Smooth muscle cell (in vitro differentiated cells): Measurements from ENCODE around the gene PPP2R2C. TPM values are rescaled to one million over a fixed set of nuclear protein-coding genes. Genes with fewer than 3 reads are reported as not detected.

ENCODE experiments used
- DNase-seq: peaks from one replicate; lab custom pipeline; 2025; ENCODE audit not compliant: unreplicated experiment; lab: John Stamatoyannopoulos, UW
- H2AFZ ChIP-seq: fragments of 200-600 bp; sonication (generic); 2 replicates; pipeline ENCODE4 v1.6.0; 2016; ENCODE audit warnings: antibody characterized with exemption, low read depth, mild to moderate bottlenecking
- H3F3A ChIP-seq: fragments of 200-600 bp; sonication (generic); 2 replicates; pipeline ENCODE4 v1.6.0; 2017; ENCODE audit warnings: antibody characterized with exemption, low read depth
- H3K27ac ChIP-seq: fragments of 200-600 bp; sonication (generic); 2 replicates; pipeline ENCODE4 v1.5.1; 2016; ENCODE audit warnings: low read depth, mild to moderate bottlenecking
- H3K27me3 ChIP-seq: fragments of 200-600 bp; sonication (generic); 2 replicates; pipeline ENCODE4 v1.6.1; 2016; ENCODE audit warnings: low read depth, mild to moderate bottlenecking
- H3K36me3 ChIP-seq: fragments of 200-600 bp; sonication (generic); 2 replicates; pipeline ENCODE4 v1.5.1; 2016; ENCODE audit warnings: low read depth
- H3K4me1 ChIP-seq: fragments of 200-600 bp; sonication (generic); 2 replicates; pipeline ENCODE4 v1.5.1; 2016; ENCODE audit warnings: low read depth
- H3K4me2 ChIP-seq: fragments of 200-600 bp; sonication (generic); 2 replicates; pipeline ENCODE4 v1.6.0; 2016; ENCODE audit warnings: mild to moderate bottlenecking
- H3K4me3 ChIP-seq: fragments of 200-600 bp; sonication (generic); 2 replicates; pipeline ENCODE4 v1.5.1; 2016; ENCODE audit warnings: mild to moderate bottlenecking
- H3K79me2 ChIP-seq: fragments of 200-600 bp; sonication (generic); 2 replicates; pipeline ENCODE4 v1.6.0; 2016; ENCODE audit warnings: low read depth, mild to moderate bottlenecking
- H3K9ac ChIP-seq: fragments of 200-600 bp; sonication (generic); 2 replicates; pipeline ENCODE4 v1.6.0; 2016; ENCODE audit warnings: low read depth
- H3K9me3 ChIP-seq: fragments of 200-600 bp; sonication (generic); replicated peaks from 2 replicates; pipeline ENCODE4 v1.5.1; 2016; ENCODE audit warnings: low read depth
- H4K20me1 ChIP-seq: fragments of 200-600 bp; sonication (generic); 2 replicates; pipeline ENCODE4 v1.6.0; 2016; ENCODE audit warnings: low read depth
- CTCF ChIP-seq: fragments of 200-600 bp; sonication (generic); IDR thresholded peaks from 2 replicates; pipeline ENCODE4 v1.5.1; 2017; ENCODE audit warnings: borderline replicate concordance, mild to moderate bottlenecking, antibody characterized with exemption; ENCODE audit not compliant: insufficient read depth, poor library complexity, severe bottlenecking
- WGBS: methylation state at CpG from one replicate; pipeline ENCODE4 v1.1.7; 2016; ENCODE audit warnings: low lambda C conversion rate; 5-methylcytosine and 5-hydroxymethylcytosine counted together
- polyA plus RNA-seq: library from polyadenylated mRNA; unstranded; fragments of >200 nt; fragmentation: Nextera tagmentation; extraction: Ambion mirVana; gene quantifications from 2 replicates; pipeline ENCODE4 v1.2.1, GENCODE V29; 2016
- total RNA-seq: library from RNA; depleted of rRNA; stranded (reverse); fragments of >200 nt; gene quantifications from 2 replicates; pipeline ENCODE4 v1.2.3, GENCODE V29; 2014

PPP2R2C gene
- total and polyA plus RNA-seq, 2 experiments from 2014 or later = 0.54 to 1.8 TPM

GRCh38 chr4:6493658-6494304 lies 21.4 kb upstream of the PPP2R2C start:
- Histone ChIP-seq H2AFZ (no peak overlapping the region), H3K79me2 (no peaks in the 10 kb centered on the region), H4K20me1 (no peaks in the 10 kb centered on the region), H3K27me3 (no peaks in the 10 kb centered on the region), H3K4me2 (no peak overlapping the region), H3K36me3 (no peaks in the 10 kb centered on the region), H3K4me1 (no peaks in the 10 kb centered on the region), H3F3A (no peaks in the 10 kb centered on the region), H3K9ac (no peak overlapping the region), H3K9me3 (no peaks in the 10 kb centered on the region), H3K4me3 (no peak overlapping the region), H3K27ac (no peak overlapping the region)
- DNase-seq = no peak
- WGBS = 64% methylated on average over 22 of the region's 22 CpGs
- no peak for TF ChIP-seq CTCF

- no peaks in the 10 kb centered on the region for H3K4me1 ChIP-seq
- H3K27ac ChIP-seq = no peak overlapping the region
- WGBS = 81% methylated on average over 13 of the region's 13 CpGs
- H3F3A ChIP-seq = no peaks in the 10 kb centered on the region
- no peak overlapping the region for H3K9ac ChIP-seq
- no peak for TF ChIP-seq CTCF
- no peaks in the 10 kb centered on the region for H3K36me3 ChIP-seq
- DNase-seq = no peak
- no peaks in the 10 kb centered on the region for H3K79me2 ChIP-seq
- H2AFZ ChIP-seq = no peak overlapping the region
- H3K9me3 ChIP-seq = no peaks in the 10 kb centered on the region
- H3K4me3 ChIP-seq = no peak overlapping the region
- H3K4me2 ChIP-seq = no peak overlapping the region
- H4K20me1 ChIP-seq = no peaks in the 10 kb centered on the region
- no peaks in the 10 kb centered on the region for H3K27me3 ChIP-seq
Observed at GRCh38 chr4:6492861-6493657, 20.6 kb upstream of the PPP2R2C start.

GRCh38 chr4:6492027-6492590 lies 19.7 kb upstream of the PPP2R2C start:
- no peaks in the 10 kb centered on the region for H3K36me3 ChIP-seq
- H4K20me1 ChIP-seq = no peaks in the 10 kb centered on the region
- H3K4me2 ChIP-seq = no peak overlapping the region

More at GRCh38 chr4:6492027-6492590, 19.7 kb upstream of the PPP2R2C start:
- 92% methylated on average over 6 of the region's 6 CpGs for WGBS
- H3K9me3 ChIP-seq = no peaks in the 10 kb centered on the region
- H3K27ac ChIP-seq = no peak overlapping the region
- no peaks in the 10 kb centered on the region for H3K27me3 ChIP-seq
- no peaks in the 10 kb centered on the region for H3F3A ChIP-seq
- no peak overlapping the region for H3K4me3 ChIP-seq
- H3K9ac ChIP-seq = no peak overlapping the region
- H3K79me2 ChIP-seq = no peaks in the 10 kb centered on the region
- H3K4me1 ChIP-seq = no peaks in the 10 kb centered on the region
- TF ChIP-seq CTCF = no peak
- DNase-seq = no peak
- H2AFZ ChIP-seq = no peak overlapping the region
